K562 (cell line): Measurements from ENCODE around the gene HTR3B. TPM values are rescaled to one million over a fixed set of nuclear protein-coding genes. Genes with fewer than 3 reads are reported as not detected.

ENCODE experiments used
- ATAC-seq: fragments of 200-7000 bp; cut with Tn5 transposase; 3 replicates; pipeline ENCODE4 v1.9.1; 2020; ENCODE audit warnings: moderate library complexity
- BruUV-seq: library from RNA; stranded (reverse); fragments of 400-500 nt; replicated peaks from 2 replicates; lab custom pipeline; 2021; lab: Mats Ljungman, UMichigan
- CTCF ChIA-PET: fragments of 300-600 bp; formaldehyde crosslinking; extraction: SDS; loops from one replicate; lab custom pipeline; 2021; ENCODE audit warnings: low intra/inter-chr PET ratio; lab: Yijun Ruan, JAX
- POLR2A ChIA-PET: fragments of 300-600, 350-650 bp; sonication (Branson Sonifier 250); formaldehyde crosslinking; extraction: SDS; loops from one replicate; lab custom pipeline; 2021; ENCODE audit warnings: antibody characterized with exemption, inconsistent platforms; lab: Yijun Ruan, JAX
- DNase-seq, 4 experiments: peaks; one replicate each; pipeline versions ENCODE4 v3.0.0 to v3.0.0-alpha.2; 2011 to 2018; ENCODE audit warnings: low spot score in 3 of 4, mixed read lengths in 3 of 4; ENCODE audit errors: extremely low read depth in 1 of 4
- FAIRE-seq: peaks from 2 replicates; lab custom pipeline; 2011; peaks lifted over from hg19 to GRCh38; lab: Jason Lieb, UNC
- H2AFZ ChIP-seq: 2 replicates; pipeline ENCODE4 v1.6.0; 2011; ENCODE audit warnings: low read depth, low read length, control low read depth, inconsistent platforms
- H3K27ac ChIP-seq: fragments of 200-600 bp; 3 replicates; pipeline ENCODE4 v1.8.0; 2011; ENCODE audit warnings: low read depth, mild to moderate bottlenecking, control low read depth, inconsistent platforms, low read length, moderate library complexity, mixed read lengths; ENCODE audit errors: extremely low read depth
- H3K27me3 ChIP-seq, 2 experiments: fragments of 300-600 bp in 1 of 2; 2 replicates in 1 of 2; 3 replicates in 1 of 2; pipeline versions ENCODE4 v1.6.0 to v1.8.0; 2011; ENCODE audit warnings: inconsistent platforms in 2 of 2, low read length in 2 of 2, mild to moderate bottlenecking in 1 of 2, mixed read lengths in 1 of 2, moderate library complexity in 1 of 2; ENCODE audit not compliant: control insufficient read depth in 2 of 2, insufficient read depth in 2 of 2
- H3K36me3 ChIP-seq: fragments of 300-600 bp; 3 replicates; pipeline ENCODE4 v1.8.0; 2011; ENCODE audit warnings: mild to moderate bottlenecking, low read length, inconsistent platforms; ENCODE audit not compliant: control insufficient read depth, insufficient read depth
- H3K4me1 ChIP-seq, 2 experiments: fragments of 200-600 bp in 1 of 2; replicated peaks in 1 of 2; 2 replicates in 1 of 2; 3 replicates in 1 of 2; pipeline versions ENCODE4 v1.5.1 to v1.8.0; 2011; ENCODE audit warnings: inconsistent platforms in 2 of 2, low read length in 2 of 2, mild to moderate bottlenecking in 1 of 2, mixed read lengths in 1 of 2, moderate library complexity in 1 of 2; ENCODE audit not compliant: control insufficient read depth in 2 of 2, insufficient read depth in 2 of 2
- H3K4me2 ChIP-seq: 2 replicates; pipeline ENCODE4 v1.6.1; 2011; ENCODE audit warnings: low read length, control low read depth, inconsistent platforms, mixed read lengths; ENCODE audit not compliant: insufficient read depth
- H3K4me3 ChIP-seq: fragments of 200-600 bp; sonication (generic), shearing (Covaris generic); 2 replicates; pipeline ENCODE4 v1.5.1; 2016; ENCODE audit warnings: control low read depth, inconsistent platforms
- H3K79me2 ChIP-seq: fragments of 200-600 bp; 3 replicates; pipeline ENCODE4 v1.8.0; 2011; ENCODE audit warnings: low read length, inconsistent platforms; ENCODE audit not compliant: control insufficient read depth, insufficient read depth
- H3K9ac ChIP-seq, 2 experiments: 2 replicates each; pipeline versions ENCODE4 v1.6.0 to v1.6.1; 2011; ENCODE audit warnings: low read depth in 2 of 2, low read length in 2 of 2, control low read depth in 1 of 2, inconsistent platforms in 1 of 2, mild to moderate bottlenecking in 1 of 2, mixed read lengths in 1 of 2; ENCODE audit not compliant: insufficient read depth in 1 of 2
- H3K9me1 ChIP-seq: one replicate; pipeline ENCODE4 v1.6.0; 2011; ENCODE audit warnings: inconsistent platforms, mild to moderate bottlenecking, low read length, moderate library complexity; ENCODE audit not compliant: control insufficient read depth, insufficient read depth
- H3K9me3 ChIP-seq: replicated peaks from 2 replicates; pipeline ENCODE4 v1.5.1; 2011; ENCODE audit warnings: low read depth, low read length, inconsistent platforms; ENCODE audit not compliant: control insufficient read depth, insufficient read depth
- H4K20me1 ChIP-seq: replicated peaks from 2 replicates; pipeline ENCODE4 v1.6.1; 2011; ENCODE audit warnings: low read length, inconsistent platforms, mixed read lengths; ENCODE audit not compliant: control insufficient read depth, insufficient read depth
- ATF7 ChIP-seq: fragments of 450-650 bp; IDR thresholded peaks from 2 replicates; pipeline ENCODE4 v1.7.1; 2014; ENCODE audit warnings: mild to moderate bottlenecking, moderate library complexity
- COPS2 ChIP-seq: fragments of 450-650 bp; conservative IDR thresholded peaks from 2 replicates; pipeline ENCODE4 v1.6.1; 2016; ENCODE audit warnings: mild to moderate bottlenecking, moderate library complexity
- DDX20 ChIP-seq: fragments of 450-650 bp; IDR thresholded peaks from 2 replicates; pipeline ENCODE4 v1.6.1; 2016; ENCODE audit warnings: missing genetic modification characterization, low read depth, mild to moderate bottlenecking, missing compliant biosample characterization, moderate library complexity
- EP400 ChIP-seq: fragments of 450-650 bp; IDR thresholded peaks from 2 replicates; pipeline ENCODE4 v1.6.1; 2017; ENCODE audit warnings: antibody characterized with exemption, mild to moderate bottlenecking, moderate library complexity
- GABPB1 ChIP-seq: sonication (generic); formaldehyde crosslinking; IDR thresholded peaks from 2 replicates; pipeline ENCODE4 v1.8.0; 2022; ENCODE audit warnings: mild to moderate bottlenecking, missing genetic modification reagents
- GTF2F1 ChIP-seq: IDR thresholded peaks from 2 replicates; pipeline ENCODE4 v1.6.1; 2011; ENCODE audit warnings: low read depth, low read length, improper control_type of control experiment
- MCM3 ChIP-seq: fragments of 450-650 bp; IDR thresholded peaks from 2 replicates; pipeline ENCODE4 v1.6.1; 2016
- NCOA6 ChIP-seq: fragments of 450-650 bp; IDR thresholded peaks from 2 replicates; pipeline ENCODE4 v1.6.1; 2017; ENCODE audit warnings: mild to moderate bottlenecking
- NR3C1 ChIP-seq: sonication (generic); formaldehyde crosslinking; IDR thresholded peaks from 2 replicates; pipeline ENCODE4 v1.8.1; 2022; ENCODE audit warnings: missing genetic modification reagents
- PCBP1 ChIP-seq: fragments of 200-400 bp; formaldehyde crosslinking; IDR thresholded peaks from 2 replicates; pipeline ENCODE4 v1.6.1; 2018; ENCODE audit warnings: mild to moderate bottlenecking, low read depth, low read length; ENCODE audit not compliant: poor library complexity, severe bottlenecking
- TCFL5 ChIP-seq: fragments of 250-450 bp; sonication (Bioruptor Pico); conservative IDR thresholded peaks from 2 replicates; pipeline ENCODE4 v1.6.1; 2021; ENCODE audit warnings: mild to moderate bottlenecking, moderate library complexity, matching md5 sums
- TSC22D4 ChIP-seq: fragments of 450-650 bp; IDR thresholded peaks from 2 replicates; pipeline ENCODE4 v1.6.1; 2016; ENCODE audit warnings: missing genetic modification characterization, missing biosample characterization, control low read depth
- XRCC5 ChIP-seq: fragments of 200-400 bp; formaldehyde crosslinking; IDR thresholded peaks from 2 replicates; pipeline ENCODE4 v1.6.1; 2017; ENCODE audit warnings: low read depth, mild to moderate bottlenecking, low read length
- ZC3H11A ChIP-seq: IDR thresholded peaks from 2 replicates; pipeline ENCODE4 v1.6.1; 2012; ENCODE audit warnings: low read depth, low read length, improper control_type of control experiment
- ZFP36 ChIP-seq: fragments of 150-350 bp; IDR thresholded peaks from 2 replicates; pipeline ENCODE4 v1.6.1; 2018; ENCODE audit warnings: low read length, low read depth; ENCODE audit not compliant: partially characterized antibody
- ZNF121 ChIP-seq: sonication (generic); formaldehyde crosslinking; conservative IDR thresholded peaks from 2 replicates; pipeline ENCODE4 v1.8.0; 2022; ENCODE audit warnings: missing genetic modification reagents
- ZNF253 ChIP-seq: fragments of 250-450 bp; sonication (Bioruptor Pico); conservative IDR thresholded peaks from 2 replicates; pipeline ENCODE4 v1.6.1; 2021; ENCODE audit warnings: mild to moderate bottlenecking
- ZNF384 ChIP-seq: IDR thresholded peaks from 2 replicates; pipeline ENCODE4 v1.6.1; 2012; ENCODE audit warnings: low read depth, low read length, improper control_type of control experiment
- ZNF717 ChIP-seq: fragments of 250-450 bp; sonication (Bioruptor Pico); IDR thresholded peaks from 2 replicates; pipeline ENCODE4 v1.5.0; 2021
- ZNF77 ChIP-seq: fragments of 250-450 bp; sonication (Bioruptor Pico); IDR thresholded peaks from 2 replicates; pipeline ENCODE4 v1.5.0; 2020
- WGBS: fragments of 100-300 bp; shearing (Covaris generic); methylation state at CpG from one replicate; pipeline ENCODE4 v1.1.6; 2016; ENCODE audit warnings: low coverage, mixed read lengths; ENCODE audit not compliant: insufficient coverage; ENCODE audit errors: missing lambda C conversion rate; 5-methylcytosine and 5-hydroxymethylcytosine counted together
- in situ Hi-C: fragments of 300-500 bp; cut with MboI; formaldehyde crosslinking; loops from 4 replicates; pipeline ENCODE4 v1.15.0; 2018; ENCODE audit warnings: inconsistent platforms, mixed read lengths
- intact Hi-C: fragments of 100-400 bp; cut with micrococcal nuclease; formaldehyde crosslinking; loops from 2 replicates; pipeline ENCODE4 v1.14.2; 2022
- polyA plus RNA-seq, 8 experiments: library from polyadenylated mRNA; depleted of rRNA in 4 of 8; stranded (reverse) in 5 of 8; unstranded in 3 of 8; fragments of >200 nt; fragmentation: Nextera tagmentation in 2 of 8; fragmentation: Illumina TruSeq in 1 of 8; extraction: Ambion mirVana in 2 of 8; extraction: Trizol in 1 of 8; gene quantifications; 2 replicates each; pipeline versions ENCODE4 v1.2.1 to v1.2.3, GENCODE V29; 2011 to 2014; ENCODE audit warnings: inconsistent platforms in 1 of 8, missing spikeins in 1 of 8
- total RNA-seq, 7 experiments: library from RNA; depleted of rRNA in 6 of 7; stranded (reverse); fragments of >200 nt in 6 of 7; fragmentation: Illumina TruSeq in 2 of 7; extraction: Trizol in 2 of 7; gene quantifications; 2 replicates each; pipeline versions ENCODE4 v1.2.1 to v1.2.3, GENCODE V29; 2011 to 2021; ENCODE audit warnings: low replicate concordance in 1 of 7

The HTR3B gene
- total and polyA plus RNA-seq, 9 of the 15 experiments (the other 6 are each of a cell fraction or from before 2014, with no cell fraction given), result not detected

- no peak for ATAC-seq
- no peak overlapping the region for H3K4me3 ChIP-seq
- H3K9me3 ChIP-seq, result no peaks in the 10 kb centered on the region
- no peaks in the 10 kb centered on the region for H3K36me3 ChIP-seq
- intact Hi-C loops (no loop called here), in situ Hi-C loops (no loop called here)
- peaks cover 24 to 54% of the 10 kb centered on the region in 2 experiments for H3K27me3 ChIP-seq
- WGBS, result 0% methylated on average over 2 of the region's 4 CpGs
- H3K4me2 ChIP-seq, result no peak overlapping the region
- POLR2A ChIA-PET, result no interaction called here
- H3K27ac ChIP-seq, result no peak overlapping the region
- DNase-seq, result no peak
- no peak overlapping the region for H2AFZ ChIP-seq
- peaks cover 3% of the 10 kb centered on the region for H3K9me1 ChIP-seq
- no peaks in the 10 kb centered on the region for H3K79me2 ChIP-seq
- no peak overlapping the region for H3K9ac ChIP-seq
- TF ChIP-seq TSC22D4 (tag) (no peak), NR3C1 (CRISPR knock-in tag) (no peak), GABPB1 (CRISPR knock-in tag) (no peak), ZNF717 (CRISPR knock-in tag) (no peak), EP400 (no peak), ZC3H11A (no peak), ZNF121 (CRISPR knock-in tag) (no peak), GTF2F1 (no peak), ZNF77 (CRISPR knock-in tag) (no peak), TCFL5 (CRISPR knock-in tag) (no peak), DDX20 (tag) (no peak), ATF7 (no peak), COPS2 (no peak), PCBP1 (no peak), ZNF384 (no peak), MCM3 (no peak), XRCC5 (no peak), ZFP36 (no peak), ZNF253 (CRISPR knock-in tag) (no peak), NCOA6 (no peak)
- TF ChIP-seq, all 486 proteins: peak for 0
- BruUV-seq, result no TSS peak
- no peaks in the 10 kb centered on the region for H3K4me1 ChIP-seq
- CTCF ChIA-PET, result no interaction called here
- peaks cover 3% of the 10 kb centered on the region; the same call in 1 of the 2 replicates for H4K20me1 ChIP-seq
- no peak for FAIRE-seq
These were observed 45.3 kb downstream of the HTR3B start for GRCh38 chr11:113949891-113950290.
